ENCODE measurements around the gene TMEM108.

GRCh38 chr3:133418361-133418760, 380.2 kb downstream of the TMEM108 start:
- TF ChIP-seq POLR2A (IDR thresholded peaks at IDR 0.05), result no peak
- TF ChIP-seq, protein P1, sequence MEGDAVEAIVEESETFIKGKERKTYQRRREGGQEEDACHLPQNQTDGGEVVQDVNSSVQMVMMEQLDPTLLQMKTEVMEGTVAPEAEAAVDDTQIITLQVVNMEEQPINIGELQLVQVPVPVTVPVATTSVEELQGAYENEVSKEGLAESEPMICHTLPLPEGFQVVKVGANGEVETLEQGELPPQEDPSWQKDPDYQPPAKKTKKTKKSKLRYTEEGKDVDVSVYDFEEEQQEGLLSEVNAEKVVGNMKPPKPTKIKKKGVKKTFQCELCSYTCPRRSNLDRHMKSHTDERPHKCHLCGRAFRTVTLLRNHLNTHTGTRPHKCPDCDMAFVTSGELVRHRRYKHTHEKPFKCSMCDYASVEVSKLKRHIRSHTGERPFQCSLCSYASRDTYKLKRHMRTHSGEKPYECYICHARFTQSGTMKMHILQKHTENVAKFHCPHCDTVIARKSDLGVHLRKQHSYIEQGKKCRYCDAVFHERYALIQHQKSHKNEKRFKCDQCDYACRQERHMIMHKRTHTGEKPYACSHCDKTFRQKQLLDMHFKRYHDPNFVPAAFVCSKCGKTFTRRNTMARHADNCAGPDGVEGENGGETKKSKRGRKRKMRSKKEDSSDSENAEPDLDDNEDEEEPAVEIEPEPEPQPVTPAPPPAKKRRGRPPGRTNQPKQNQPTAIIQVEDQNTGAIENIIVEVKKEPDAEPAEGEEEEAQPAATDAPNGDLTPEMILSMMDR (IDR thresholded peaks at IDR 0.05), result no peak
